ENCODE results near the gene BEND7. TPM values are rescaled to one million over a fixed set of nuclear protein-coding genes. Genes with fewer than 3 reads are reported as not detected.

The BEND7 gene
- total and polyA plus RNA-seq, 9 of the 15 experiments (the other 6 are each of a cell fraction or from before 2014, with no cell fraction given), result 1.3 to 11.4 (median 5.2) TPM

DNA sequence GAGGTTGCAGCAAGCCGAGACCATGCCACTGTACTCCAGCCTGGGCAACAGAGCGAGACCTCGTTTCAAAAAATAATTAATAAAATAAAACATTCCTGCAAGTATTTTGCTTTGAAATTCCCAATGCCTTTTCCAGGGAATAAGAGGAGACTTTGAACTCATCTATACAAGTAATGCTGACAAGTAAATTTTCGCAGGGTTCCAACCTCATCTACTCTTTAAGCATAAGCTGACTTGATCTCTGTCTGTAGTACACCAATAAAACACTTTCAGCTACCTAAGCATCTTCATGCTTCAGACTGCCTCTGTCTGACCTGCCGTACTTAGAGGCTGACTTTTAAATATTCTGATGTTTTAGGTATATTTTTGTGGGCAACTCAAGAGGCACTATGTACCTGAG is 13.7 kb upstream of the BEND7 start:
- H3K27me3 ChIP-seq (ENCODE audit: control insufficient read depth in 2 of 2, insufficient read depth in 2 of 2, low read length in 2 of 2), result peaks cover 21 to 24% of the 10 kb centered on the region in 2 experiments
- ChIA-PET CTCF (ENCODE audit: low intra/inter-chr PET ratio) (no interaction called here), POLR2A (no interaction called here)
- no peaks in the 10 kb centered on the region for H3K9me3 ChIP-seq (replicated peaks; ENCODE audit: control insufficient read depth, insufficient read depth, low read depth, low read length)
- H3K9me1 ChIP-seq (ENCODE audit: control insufficient read depth, insufficient read depth, low read length), result no peaks in the 10 kb centered on the region
- H3K4me2 ChIP-seq (ENCODE audit: insufficient read depth, low read length), result no peak overlapping the region
- H3K36me3 ChIP-seq (ENCODE audit: control insufficient read depth, insufficient read depth, low read length), result no peaks in the 10 kb centered on the region
- in situ Hi-C loops (cut with MboI) (no loop called here), intact Hi-C loops (cut with micrococcal nuclease) (no loop called here)
- no peak for DNase-seq (ENCODE audit: extremely low read depth in 1 of 4, low spot score in 3 of 4)
- H4K20me1 ChIP-seq (replicated peaks; ENCODE audit: control insufficient read depth, insufficient read depth, low read length), result no peaks in the 10 kb centered on the region
- no peak overlapping the region for H3K4me3 ChIP-seq
- 9% methylated on average over 5 of the region's 5 CpGs for WGBS (ENCODE audit: insufficient coverage, low coverage, missing lambda C conversion rate)
- no TSS peak for BruUV-seq (replicated peaks)
- ATAC-seq, result no peak
- H3K9ac ChIP-seq (ENCODE audit: insufficient read depth in 1 of 2, low read depth in 2 of 2, low read length in 2 of 2), result no peak overlapping the region
- no peak for FAIRE-seq
- no peaks in the 10 kb centered on the region; a peak in 2 of 5 replicates for H3K4me1 ChIP-seq (replicated peaks in 1 of 2; ENCODE audit: control insufficient read depth in 2 of 2, insufficient read depth in 2 of 2, low read length in 2 of 2)
- no peak overlapping the region for H2AFZ ChIP-seq (ENCODE audit: low read depth, low read length)
- no peak overlapping the region for H3K27ac ChIP-seq (ENCODE audit: extremely low read depth, low read depth, low read length)
- no peaks in the 10 kb centered on the region for H3K79me2 ChIP-seq (ENCODE audit: control insufficient read depth, insufficient read depth, low read length)
- TF ChIP-seq NBN (IDR thresholded peaks at IDR 0.05; ENCODE audit: low read depth) (no peak), ZNF316 (IDR thresholded peaks at IDR 0.05) (peak; percentile 60), POLR2AphosphoS5 (IDR thresholded peaks at IDR 0.05; ENCODE audit: control insufficient read depth, insufficient read depth, low read depth, low read length) (no peak), XRCC4 (IDR thresholded peaks at IDR 0.05; ENCODE audit: extremely low read depth, insufficient read depth, insufficient read length) (no peak), RBM25 (IDR thresholded peaks at IDR 0.05; ENCODE audit: low read depth, low read length, severe bottlenecking) (no peak), MCM3 (IDR thresholded peaks at IDR 0.05) (no peak), SREBF2 (CRISPR knock-in tag; IDR thresholded peaks at IDR 0.05) (no peak), MXI1 (IDR thresholded peaks at IDR 0.05; ENCODE audit: low read depth, low read length) (no peak), E4F1 (CRISPR knock-in tag; IDR thresholded peaks at IDR 0.05; ENCODE audit: borderline replicate concordance) (no peak), C11orf30 (IDR thresholded peaks at IDR 0.05; ENCODE audit: low read depth) (0 out of 2 replicates have a peak, but pooled peaks have one; percentile 20), RBM17 (IDR thresholded peaks at IDR 0.05; ENCODE audit: borderline replicate concordance, low read depth, low read length) (no peak), FOXK1 (CRISPR knock-in tag; IDR thresholded peaks at IDR 0.05; ENCODE audit: borderline replicate concordance) (no peak), ZNF134 (CRISPR knock-in tag; conservative IDR thresholded peaks at IDR 0.05) (no peak), SRSF1 (IDR thresholded peaks at IDR 0.05; ENCODE audit: low read depth, low read length) (no peak), BMI1 (IDR thresholded peaks at IDR 0.05; ENCODE audit: low read length) (no peak), MAFK (IDR thresholded peaks at IDR 0.05; ENCODE audit: low read length) (peak; percentile 4; the same call in 1 of the 2 replicates), NFE2L1 (tag; IDR thresholded peaks at IDR 0.05; ENCODE audit: borderline replicate concordance, low read depth) (no peak), SREBF1 (IDR thresholded peaks at IDR 0.05; ENCODE audit: borderline replicate concordance, low read depth, low read length) (no peak)
- TF ChIP-seq, protein P1, sequence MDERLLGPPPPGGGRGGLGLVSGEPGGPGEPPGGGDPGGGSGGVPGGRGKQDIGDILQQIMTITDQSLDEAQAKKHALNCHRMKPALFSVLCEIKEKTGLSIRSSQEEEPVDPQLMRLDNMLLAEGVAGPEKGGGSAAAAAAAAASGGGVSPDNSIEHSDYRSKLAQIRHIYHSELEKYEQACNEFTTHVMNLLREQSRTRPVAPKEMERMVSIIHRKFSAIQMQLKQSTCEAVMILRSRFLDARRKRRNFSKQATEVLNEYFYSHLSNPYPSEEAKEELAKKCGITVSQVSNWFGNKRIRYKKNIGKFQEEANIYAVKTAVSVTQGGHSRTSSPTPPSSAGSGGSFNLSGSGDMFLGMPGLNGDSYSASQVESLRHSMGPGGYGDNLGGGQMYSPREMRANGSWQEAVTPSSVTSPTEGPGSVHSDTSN (CRISPR knock-in tag; IDR thresholded peaks at IDR 0.05; ENCODE audit: low read depth), result no peak
- TF ChIP-seq, protein P1 (tag; conservative IDR thresholded peaks at IDR 0.05; ENCODE audit: low read depth), result no peak

Data from K562 (cell line).